Mucosa of gallbladder (tissue), 1 donor: Measurements from ENCODE around the gene COL6A2. TPM values are rescaled to one million over a fixed set of nuclear protein-coding genes. Genes with fewer than 3 reads are reported as not detected.
"Not testable (repeated sequence)": the region's sequence is repeated elsewhere in the genome, so short reads cannot be mapped to it uniquely, and the experiment has no call there.

ENCODE experiments used
- DNase-seq: peaks from one replicate; pipeline ENCODE4 v3.0.0-alpha.2; 2020; ENCODE audit warnings: low spot score
- total RNA-seq: library from RNA; stranded (reverse); gene quantifications from one replicate; pipeline ENCODE4 v1.2.1, GENCODE V29; 2021
- donor health status: DM: no; HTN: no; CAD: no.

Gene COL6A2
- total RNA-seq, result 1,004 TPM

- peak; percentile 35 for DNase-seq
Observed at GRCh38 chr21:46097336-46098293, at the start of gene COL6A2. TSS of gene COL6A2 (plus strand) at chr21:46098112.

GRCh38 chr21:46048926-46049889 is 48.7 kb upstream of the COL6A2 start:
- peak; percentile 87 for DNase-seq

DNA sequence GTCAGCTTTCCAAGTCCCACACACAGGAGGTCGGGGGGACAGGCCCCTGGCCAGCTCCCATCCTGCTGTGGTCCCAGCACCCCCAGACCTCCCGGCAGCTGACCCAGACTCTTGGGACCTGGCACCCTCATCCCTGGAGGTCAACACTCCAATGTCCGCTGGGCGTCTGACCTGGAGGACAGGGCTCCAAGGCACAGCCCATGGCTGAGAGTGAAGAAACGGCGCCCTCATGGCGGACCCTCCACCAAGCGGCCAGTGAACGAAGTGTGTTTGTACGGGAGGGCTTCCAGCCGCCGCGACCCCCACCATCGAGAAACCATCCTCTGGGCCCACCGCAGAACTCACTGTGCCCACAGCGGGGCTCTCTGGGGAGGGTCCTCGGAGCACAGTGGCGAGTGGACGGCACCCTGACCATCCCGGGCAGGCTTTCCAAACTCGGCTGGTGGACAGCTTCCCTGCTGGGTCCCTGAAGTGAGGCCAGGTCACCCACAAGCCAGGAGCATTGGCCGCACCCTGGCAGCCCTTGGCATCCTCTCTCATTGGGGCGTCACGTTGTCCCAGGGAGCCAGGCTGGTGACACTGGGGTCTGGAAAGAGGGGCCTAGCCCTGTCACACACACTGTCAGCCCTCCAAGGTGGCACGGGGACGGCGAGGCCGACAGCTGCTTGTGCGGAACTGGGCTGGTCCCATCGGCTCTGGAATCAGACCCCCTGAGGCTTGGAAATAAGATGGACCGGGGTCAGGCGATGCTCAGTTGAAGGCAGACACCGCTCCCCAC is 47.8 kb upstream of the COL6A2 start:
- peak; percentile 11 for DNase-seq

- DNase-seq, result no peak
Observed at GRCh38 chr21:46050668-46051378, 47.1 kb upstream of the COL6A2 start.

DNA sequence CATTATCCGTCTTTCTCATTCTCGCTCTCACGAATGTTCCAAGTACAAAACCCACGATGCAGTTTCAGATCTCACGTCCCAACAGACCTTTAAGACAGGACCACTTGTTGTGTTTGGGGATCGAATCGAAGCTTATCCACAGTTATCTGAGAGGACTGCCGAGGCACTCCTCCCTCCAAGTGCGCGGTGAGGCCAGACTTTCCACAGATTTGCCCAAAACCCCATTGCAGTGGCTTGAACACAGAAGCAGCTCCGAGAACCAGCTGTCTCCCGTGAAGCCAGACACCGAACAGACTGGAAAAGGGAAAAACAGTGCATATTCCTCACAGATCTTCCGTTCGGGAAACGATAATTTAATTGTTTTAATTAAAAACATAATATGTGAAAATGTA is 46.5 kb upstream of the COL6A2 start:
- no peak for DNase-seq

DNA sequence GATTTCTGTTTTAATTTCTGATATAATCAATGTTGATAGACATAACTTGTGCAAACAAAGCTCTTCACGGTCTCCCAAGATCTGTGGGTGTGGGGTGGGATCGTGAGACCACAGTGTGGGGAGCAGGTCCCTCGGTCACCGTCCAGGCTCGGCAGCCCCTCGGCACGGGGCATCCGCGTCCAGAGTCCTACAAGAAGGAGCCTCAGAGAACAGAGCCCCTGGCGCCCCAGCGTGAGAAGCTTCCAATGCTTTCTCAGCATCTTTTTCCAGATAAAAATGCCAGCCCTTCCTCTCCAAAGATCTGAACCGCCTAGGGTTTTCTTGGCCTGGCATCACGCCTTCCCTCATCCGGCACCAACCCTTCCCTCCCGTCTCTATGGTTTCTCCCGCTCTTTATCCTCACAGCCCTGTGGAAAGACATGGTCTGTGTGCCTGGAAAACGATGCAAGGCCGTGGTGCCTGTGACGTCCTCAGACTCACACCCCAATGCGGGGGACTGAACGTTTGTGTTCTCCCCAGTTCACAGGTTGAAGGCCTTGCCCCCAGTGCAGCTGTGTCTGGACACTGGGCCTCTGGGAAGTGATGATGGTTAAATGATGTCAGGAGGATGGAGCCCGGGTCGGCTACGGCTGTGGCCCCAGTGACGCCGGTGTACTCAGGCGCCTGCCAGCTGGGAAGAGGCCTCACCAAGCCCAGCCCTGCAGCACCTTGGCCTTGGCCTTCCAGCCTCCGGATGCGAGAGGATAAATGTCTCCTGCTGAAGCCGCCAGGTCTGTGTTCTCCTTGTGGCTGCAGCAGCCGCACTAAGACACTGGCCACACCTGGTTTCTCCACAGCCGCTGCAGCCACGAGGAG is 45.9 kb upstream of the COL6A2 start:
- DNase-seq, result no peak

GRCh38 chr21:46052703-46053651 is 44.9 kb upstream of the COL6A2 start:
- no peak for DNase-seq

GRCh38 chr21:46054031-46054430 is 43.9 kb upstream of the COL6A2 start:
- DNase-seq, result no peak

DNA sequence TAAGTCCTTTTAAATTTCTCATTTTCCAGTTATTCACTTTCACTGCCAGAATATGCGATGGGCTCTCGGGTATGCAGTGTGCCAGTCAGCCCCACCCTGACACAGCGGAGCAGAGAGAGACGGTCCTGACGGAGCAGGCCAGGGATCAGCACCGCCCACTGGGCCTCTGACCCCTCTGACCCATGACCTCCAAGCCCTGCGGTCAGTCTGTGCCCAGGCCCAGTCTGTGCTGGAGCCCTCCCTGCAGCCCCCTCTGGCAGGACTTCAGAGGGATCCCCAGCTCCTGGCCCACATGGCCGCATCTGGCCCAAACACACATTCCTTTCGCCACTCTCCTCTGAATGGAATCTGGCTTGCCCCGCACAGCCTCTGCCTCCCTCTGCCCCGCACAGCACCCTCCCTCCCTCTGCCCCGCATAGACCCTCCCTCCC is 43.4 kb upstream of the COL6A2 start:
- DNase-seq, result no peak

DNA sequence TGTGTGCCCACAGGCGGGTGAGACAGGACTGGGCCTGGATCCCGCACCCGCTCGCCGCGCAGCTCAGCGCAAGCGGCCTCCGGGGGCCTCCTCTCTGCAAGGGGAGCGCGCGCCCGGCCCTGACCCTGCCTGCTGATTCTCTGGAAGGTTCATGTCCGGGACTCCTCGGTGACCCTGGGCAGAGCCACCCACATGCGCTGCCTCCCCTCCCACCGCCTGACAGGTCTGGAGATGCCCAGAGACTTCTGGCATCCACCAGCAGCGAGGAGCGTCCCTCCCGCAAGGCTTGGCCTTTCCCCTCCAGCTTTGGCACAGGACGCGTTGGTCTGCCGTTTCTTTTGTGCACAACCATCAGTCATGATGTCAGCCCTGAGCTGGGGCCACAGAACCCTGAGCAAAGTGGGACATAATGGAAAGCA is 42.0 kb upstream of the COL6A2 start:
- no peak for DNase-seq

- peak; percentile 67 for DNase-seq
Observed at GRCh38 chr21:46056450-46056903, 41.4 kb upstream of the COL6A2 start.

DNA sequence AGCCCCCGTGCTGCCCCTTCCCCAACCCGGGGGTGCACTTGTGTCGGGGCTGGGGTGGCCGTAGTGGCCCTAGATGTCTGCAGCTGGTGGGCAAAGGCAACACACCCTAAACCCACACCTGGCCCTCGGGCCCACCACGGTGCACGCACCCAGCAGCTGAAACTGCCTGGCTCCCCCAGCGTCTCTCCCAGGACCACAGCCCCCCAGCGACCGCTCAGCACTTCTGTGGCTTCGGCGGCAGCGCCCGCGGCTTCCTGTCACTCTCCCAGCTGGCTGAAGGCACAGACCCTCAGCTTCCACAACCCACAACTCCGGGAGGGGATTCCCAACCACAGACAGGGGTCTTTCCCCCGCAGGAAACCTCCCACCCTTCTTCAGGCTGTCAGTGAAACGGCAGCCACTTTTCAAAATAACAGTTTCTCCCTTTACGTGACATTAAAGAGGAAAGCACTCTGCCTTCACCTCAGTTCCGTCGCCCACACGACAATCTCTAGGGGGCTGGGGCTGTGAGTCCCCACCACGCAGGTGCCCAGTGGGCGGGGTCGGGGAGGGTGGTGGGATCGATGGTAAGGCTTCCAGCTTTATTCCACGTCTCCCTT is 40.7 kb upstream of the COL6A2 start:
- no peak for DNase-seq

DNA sequence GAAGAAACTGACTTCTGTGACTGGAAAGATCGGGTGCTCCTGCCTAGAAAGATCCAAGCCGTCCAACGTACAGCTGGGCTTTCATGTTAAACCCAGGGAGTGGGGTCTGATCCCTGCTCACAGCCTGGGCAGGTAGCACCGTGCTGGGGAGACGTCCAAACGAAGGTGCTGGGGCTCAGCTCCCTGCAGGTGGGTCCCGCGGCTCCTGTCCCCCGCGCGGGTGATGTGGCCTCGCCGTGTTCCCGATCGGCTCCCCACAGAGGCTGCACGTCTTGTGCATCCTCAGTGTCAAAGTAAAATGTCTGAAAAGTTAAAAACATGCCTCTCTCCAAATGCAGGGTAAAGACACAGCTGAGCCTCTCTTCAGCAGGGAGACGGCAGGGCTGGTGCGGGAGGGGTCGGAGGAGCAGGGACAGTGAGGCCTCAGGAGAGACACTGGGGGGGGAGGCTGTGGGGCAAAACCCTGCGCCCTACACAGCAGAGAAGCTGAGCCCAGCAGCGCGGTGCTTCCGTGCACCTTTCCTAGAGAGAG is 40.1 kb upstream of the COL6A2 start:
- DNase-seq, result no peak

GRCh38 chr21:46058431-46059145 is 39.3 kb upstream of the COL6A2 start:
- no peak for DNase-seq

GRCh38 chr21:46059195-46059594 is 38.7 kb upstream of the COL6A2 start:
- DNase-seq, result no peak

DNA sequence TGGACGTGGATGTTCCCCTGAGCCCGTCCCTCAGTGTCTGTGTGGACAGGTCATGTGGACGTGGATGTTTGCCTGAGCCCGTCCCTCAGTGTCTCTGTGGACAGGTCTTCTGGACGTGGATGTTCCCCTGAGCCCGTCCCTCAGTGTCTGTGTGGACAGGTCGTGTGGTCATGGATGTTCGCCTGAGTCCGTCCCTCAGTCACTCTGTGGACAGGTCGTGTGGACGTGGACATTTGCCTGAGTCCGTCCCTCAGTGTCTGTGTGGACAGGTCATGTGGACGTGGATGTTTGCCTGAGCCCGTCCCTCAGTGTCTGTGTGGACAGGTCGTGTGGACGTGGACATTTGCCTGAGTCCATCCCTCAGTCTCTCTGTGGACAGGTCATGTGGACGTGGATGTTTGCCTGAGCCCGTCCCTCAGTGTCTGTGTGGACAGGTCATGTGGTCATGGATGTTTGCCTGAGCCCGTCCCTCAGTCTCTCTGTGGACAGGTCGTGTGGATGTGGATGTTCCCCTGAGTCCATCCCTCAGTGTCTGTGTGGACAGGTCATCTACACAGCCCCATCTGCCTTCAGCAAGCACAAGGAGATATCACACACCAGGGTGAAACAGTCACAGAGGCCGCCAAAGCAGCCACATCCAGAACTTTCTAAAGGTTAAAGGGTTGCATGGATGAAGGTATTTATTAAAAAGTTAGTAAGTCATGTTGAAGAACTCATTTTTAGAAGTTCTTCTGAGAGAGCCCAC is 38.0 kb upstream of the COL6A2 start:
- not testable (repeated sequence) for DNase-seq
